A549 (cell line): Measurements from ENCODE around the gene ST6GALNAC2. TPM values are rescaled to one million over a fixed set of nuclear protein-coding genes. Genes with fewer than 3 reads are reported as not detected.
A peak's percentile ranks its signal among the peaks of the same experiment; 100 is the strongest.
"Not testable (repeated sequence)": the region's sequence is repeated elsewhere in the genome, so short reads cannot be mapped to it uniquely, and the experiment has no call there.

Experiments used
- ATAC-seq, 2 experiments: fragments of 200-7000 bp in 1 of 2; fragments of >200 bp in 1 of 2; cut with Nextera tagmentation in 1 of 2; cut with Tn5 transposase in 1 of 2; 3 replicates each; pipeline versions ENCODE4 v1.8.0 to v1.9.1; 2018 to 2020; ENCODE audit warnings: mild to moderate bottlenecking in 1 of 2, moderate library complexity in 1 of 2
- CTCF ChIA-PET: fragments of 300-600 bp; sonication (Branson Sonifier 250); formaldehyde crosslinking; extraction: SDS; loops from one replicate; lab custom pipeline; 2021; ENCODE audit warnings: antibody characterized with exemption, inconsistent platforms; lab: Yijun Ruan, JAX
- POLR2A ChIA-PET: fragments of 350-600 bp; formaldehyde crosslinking; extraction: SDS; loops from one replicate; lab custom pipeline; 2021; ENCODE audit warnings: antibody characterized with exemption, inconsistent platforms; lab: Yijun Ruan, JAX
- DNase-seq, 2 experiments: peaks; one replicate each; pipeline versions ENCODE4 v3.0.0 to v3.0.0-alpha.2; 2011 to 2016; ENCODE audit warnings: low read depth in 1 of 2, low spot score in 1 of 2
- FAIRE-seq: peaks from 2 replicates; lab custom pipeline; 2011; peaks lifted over from hg19 to GRCh38; lab: Jason Lieb, UNC
- H3K27ac ChIP-seq, 2 experiments: fragments of >200 bp; sonication (Bioruptor Twin); formaldehyde crosslinking; 3 replicates each; pipeline ENCODE4 v1.5.1; 2016 to 2017
- H3K4me1 ChIP-seq: fragments of >200 bp; sonication (Bioruptor Twin); formaldehyde crosslinking; 3 replicates; pipeline ENCODE4 v1.6.1; 2016
- H3K4me2 ChIP-seq: fragments of >200 bp; sonication (Bioruptor Twin); formaldehyde crosslinking; 3 replicates; pipeline ENCODE4 v1.6.1; 2016
- H3K4me3 ChIP-seq: fragments of >200 bp; sonication (Bioruptor Twin); formaldehyde crosslinking; 3 replicates; pipeline ENCODE4 v1.5.1; 2016
- H3K9me3 ChIP-seq: fragments of >200 bp; sonication (Bioruptor Twin); formaldehyde crosslinking; 3 replicates; pipeline ENCODE4 v1.6.1; 2016
- CEBPB ChIP-seq, 2 experiments: fragments of >200 bp in 1 of 2; sonication (Bioruptor Twin) in 1 of 2; formaldehyde crosslinking in 1 of 2; IDR thresholded peaks; 2 replicates each; pipeline ENCODE4 v1.6.1; 2012 to 2016
- CTCF ChIP-seq: fragments of >200 bp; sonication (Bioruptor Twin); formaldehyde crosslinking; IDR thresholded peaks from 3 replicates; pipeline ENCODE4 v1.5.1; 2016
- MAX ChIP-seq: IDR thresholded peaks from 2 replicates; pipeline ENCODE4 v1.6.1; 2012
- MAZ ChIP-seq: fragments of 150-350 bp; IDR thresholded peaks from 2 replicates; pipeline ENCODE4 v1.6.1; 2014; ENCODE audit warnings: antibody characterized with exemption, low read depth, low read length, borderline replicate concordance
- NPAS2 ChIP-seq: fragments of 250-450 bp; sonication (Bioruptor Pico); IDR thresholded peaks from 2 replicates; pipeline ENCODE4 v1.8.0; 2022; ENCODE audit warnings: mild to moderate bottlenecking, moderate library complexity, borderline replicate concordance
- PHF8 ChIP-seq: fragments of 200-600 bp; sonication (generic); IDR thresholded peaks from 2 replicates; pipeline ENCODE4 v1.6.1; 2016; ENCODE audit warnings: low read depth, mild to moderate bottlenecking, antibody characterized with exemption, moderate library complexity, borderline replicate concordance
- RAD21 ChIP-seq, 2 experiments: fragments of >200 bp in 1 of 2; sonication (Bioruptor Twin) in 1 of 2; formaldehyde crosslinking in 1 of 2; IDR thresholded peaks in 1 of 2; conservative IDR thresholded peaks in 1 of 2; 2 replicates in 1 of 2; 3 replicates in 1 of 2; pipeline ENCODE4 v1.6.1; 2012 to 2018; ENCODE audit warnings: inconsistent platforms in 1 of 2
- RCOR1 ChIP-seq: fragments of 150-350 bp; IDR thresholded peaks from 2 replicates; pipeline ENCODE4 v1.6.1; 2014; ENCODE audit warnings: antibody characterized with exemption, low read length, low read depth
- RFX5 ChIP-seq: fragments of 450-650 bp; IDR thresholded peaks from 2 replicates; pipeline ENCODE4 v1.7.1; 2014; ENCODE audit warnings: antibody characterized with exemption, mild to moderate bottlenecking, moderate library complexity
- SREBF2 ChIP-seq: fragments of 450-650 bp; IDR thresholded peaks from 2 replicates; pipeline ENCODE4 v1.6.1; 2014; ENCODE audit warnings: mild to moderate bottlenecking, moderate library complexity
- TP53 ChIP-seq: fragments of 250-450 bp; sonication (Bioruptor Pico); IDR thresholded peaks from 2 replicates; pipeline ENCODE4 v1.5.0; 2021; ENCODE audit warnings: mild to moderate bottlenecking, moderate library complexity
- ZSCAN20 ChIP-seq: fragments of 250-450 bp; sonication (Bioruptor Pico); IDR thresholded peaks from 2 replicates; pipeline ENCODE4 v1.8.0; 2022; ENCODE audit warnings: mild to moderate bottlenecking, moderate library complexity
- WGBS: methylation state at CpG from one replicate; pipeline ENCODE4 v1.1.6; 2017; ENCODE audit errors: missing lambda C conversion rate; 5-methylcytosine and 5-hydroxymethylcytosine counted together
- polyA plus RNA-seq, 4 experiments: library from polyadenylated mRNA; depleted of rRNA in 3 of 4; stranded (reverse); fragments of >200 nt; fragmentation: RNase III in 1 of 4; extraction: RNeasy Plus Mini Kit Qiagen cat#74134 plus additional on column Dnase treatment in 1 of 4; gene quantifications; 2 replicates in 3 of 4; 3 replicates in 1 of 4; pipeline ENCODE4 v1.2.3, GENCODE V29; 2011 to 2017
- TF ChIP-seq, protein P1 (sequence below): fragments of 150-350 bp; IDR thresholded peaks from 2 replicates; pipeline ENCODE4 v1.6.1; 2014; ENCODE audit warnings: low read depth, mild to moderate bottlenecking, low read length

The ST6GALNAC2 gene
- polyA plus RNA-seq, 2 of the 4 experiments (the other 2 are of a cell fraction), result 0.41 to 0.74 TPM

GRCh38 chr17:76614912-76615617, 29.4 kb upstream of the ST6GALNAC2 start (continued):
- TF ChIP-seq CTCF (no peak), RCOR1 (no peak), SREBF2 (no peak), TP53 (CRISPR knock-in tag) (no peak), CEBPB (IDR thresholded peaks at IDR 0.05) (no peak), MAZ (no peak)

DNA sequence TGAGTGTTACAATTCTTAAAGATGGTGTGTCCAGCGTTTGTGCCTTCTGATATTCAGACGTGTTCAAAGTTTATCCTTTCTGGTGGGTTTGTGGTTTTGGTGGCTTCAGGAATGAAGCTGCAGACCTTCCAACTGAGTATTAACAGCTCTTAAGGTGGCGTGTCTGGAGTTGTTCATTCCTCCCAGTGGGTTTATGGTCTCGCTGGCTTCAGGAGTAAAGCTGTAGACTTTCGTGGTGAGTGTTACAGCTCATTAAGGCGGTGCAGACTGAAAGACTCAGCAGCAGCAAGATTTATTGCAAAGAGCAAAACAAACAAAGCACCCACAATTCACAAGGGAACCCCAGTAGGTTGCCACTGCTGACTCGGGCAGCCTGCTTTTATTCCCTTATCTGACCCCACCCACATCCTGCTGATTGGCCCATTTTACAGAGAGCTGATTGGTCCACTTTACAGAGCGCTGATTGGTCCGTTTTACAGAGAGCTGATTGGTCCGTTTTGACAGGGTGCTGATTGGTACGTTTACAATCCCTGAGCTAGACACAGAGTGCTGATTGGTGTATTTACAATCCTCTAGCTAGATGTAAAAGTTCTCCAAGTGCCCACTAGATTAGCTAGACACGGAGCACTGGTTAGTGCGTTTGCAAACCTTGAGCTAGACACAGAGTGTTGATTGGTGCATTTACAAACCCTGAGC, 28.6 kb upstream of the ST6GALNAC2 start:
- H3K4me2 ChIP-seq, H3K4me1 ChIP-seq, H3K4me3 ChIP-seq, DNase-seq, H3K27ac ChIP-seq, H3K9me3 ChIP-seq, POLR2A ChIA-PET, FAIRE-seq, ATAC-seq: not testable (repeated sequence)
- CTCF ChIA-PET, result interaction anchor here (0.8 to 6.3 kb wide), 8 partner anchors 10 to 91 kb away, joined by 3 to 104 read pairs (median 6); partner anchors contain the start of gene ST6GALNAC2
- 74% methylated on average over 13 of the region's 13 CpGs for WGBS

DNA sequence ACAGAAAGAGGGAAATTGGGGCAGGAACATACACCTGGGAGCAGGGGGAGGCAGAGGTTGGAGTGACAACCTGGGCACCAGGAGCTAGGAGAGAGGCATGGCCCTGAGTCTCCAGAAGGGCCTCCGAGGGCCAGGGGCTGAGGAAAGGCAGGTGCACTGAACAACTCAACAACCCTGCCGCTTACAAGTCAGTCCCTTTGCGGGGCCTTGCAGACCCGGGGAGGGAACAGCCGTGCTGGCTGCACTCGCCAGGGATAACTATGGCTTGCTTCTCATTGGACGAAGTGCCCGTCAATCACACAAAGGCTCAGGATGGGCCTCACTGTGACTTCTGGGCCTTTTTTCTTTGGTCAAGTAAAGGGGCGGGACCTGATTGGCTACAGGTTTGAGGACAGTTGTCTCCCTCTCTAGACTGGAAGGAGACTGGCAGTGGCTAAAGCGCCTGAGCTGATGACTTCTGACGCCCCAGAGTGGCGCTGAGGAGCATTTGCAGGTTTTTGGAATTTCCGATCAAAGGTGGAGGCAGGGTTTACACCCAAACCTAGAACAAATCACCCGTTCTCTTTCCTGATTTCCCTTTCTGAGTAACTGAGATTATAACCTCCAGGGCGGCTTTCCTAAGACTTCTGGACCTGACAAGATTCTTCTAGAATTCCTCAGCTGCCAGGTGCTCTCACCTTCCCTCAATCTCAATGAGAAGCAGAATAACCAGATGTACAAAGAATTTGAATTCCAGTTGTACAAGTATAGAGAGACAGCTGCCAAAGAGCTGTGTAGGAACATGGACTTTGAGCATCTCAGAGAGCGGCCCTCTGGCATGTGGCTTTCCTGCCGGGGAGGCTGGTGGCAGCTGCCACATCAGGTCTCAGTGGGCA, 27.6 kb upstream of the ST6GALNAC2 start:
- ATAC-seq (peak; percentile 58 to 79; a peak in 5 of 6 replicates), DNase-seq (peak in 1 of 2 experiments; percentile 58), FAIRE-seq (no peak)
- Histone ChIP-seq H3K4me2 (no peak overlapping the region), H3K4me3 (no peak overlapping the region), H3K9me3 (no peaks in the 10 kb centered on the region), H3K27ac (no peak overlapping the region), H3K4me1 (peaks cover 10% of the 10 kb centered on the region)
- ChIA-PET CTCF (interaction anchor here (0.8 to 6.3 kb wide), 9 partner anchors 11 to 90 kb away, joined by 3 to 104 read pairs (median 4); partner anchors contain the start of gene ST6GALNAC2), POLR2A (no interaction called here)
- TF ChIP-seq RAD21 (conservative IDR thresholded peaks at IDR 0.05 in 1 of 2, IDR thresholded peaks at IDR 0.05 in 1 of 2), result 0 out of 5 replicates have a peak, but pooled peaks of 1 of the 2 experiments have one; percentile 14
- TF ChIP-seq PHF8, result no peak
- TF ChIP-seq, protein P1, sequence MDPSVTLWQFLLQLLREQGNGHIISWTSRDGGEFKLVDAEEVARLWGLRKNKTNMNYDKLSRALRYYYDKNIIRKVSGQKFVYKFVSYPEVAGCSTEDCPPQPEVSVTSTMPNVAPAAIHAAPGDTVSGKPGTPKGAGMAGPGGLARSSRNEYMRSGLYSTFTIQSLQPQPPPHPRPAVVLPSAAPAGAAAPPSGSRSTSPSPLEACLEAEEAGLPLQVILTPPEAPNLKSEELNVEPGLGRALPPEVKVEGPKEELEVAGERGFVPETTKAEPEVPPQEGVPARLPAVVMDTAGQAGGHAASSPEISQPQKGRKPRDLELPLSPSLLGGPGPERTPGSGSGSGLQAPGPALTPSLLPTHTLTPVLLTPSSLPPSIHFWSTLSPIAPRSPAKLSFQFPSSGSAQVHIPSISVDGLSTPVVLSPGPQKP, result no peak
- no peak for TF ChIP-seq RFX5
- no peak for TF ChIP-seq NPAS2 (CRISPR knock-in tag)
- no peak for TF ChIP-seq MAX
- no peak for TF ChIP-seq SREBF2
- TF ChIP-seq ZSCAN20, result no peak
- 76% methylated on average over 17 of the region's 17 CpGs for WGBS
